Stimulated activated CD4-positive, alpha-beta T cell treated with anti-CD3 and anti-CD28 coated beads, Interleukin-15, amount 100 ng/mL, for 1 hour (primary cell): Measurements from ENCODE around the gene CEACAM7.
"Not testable (repeated sequence)": the region's sequence is repeated elsewhere in the genome, so short reads cannot be mapped to it uniquely, and the experiment has no call there.

Source experiments
- DNase-seq, 2 donors: peaks; one replicate each; pipeline ENCODE4 v3.0.0-alpha.2; 2020; ENCODE audit warnings: low read depth in 1 of 2, low spot score in 1 of 2

The CEACAM7 gene

DNA sequence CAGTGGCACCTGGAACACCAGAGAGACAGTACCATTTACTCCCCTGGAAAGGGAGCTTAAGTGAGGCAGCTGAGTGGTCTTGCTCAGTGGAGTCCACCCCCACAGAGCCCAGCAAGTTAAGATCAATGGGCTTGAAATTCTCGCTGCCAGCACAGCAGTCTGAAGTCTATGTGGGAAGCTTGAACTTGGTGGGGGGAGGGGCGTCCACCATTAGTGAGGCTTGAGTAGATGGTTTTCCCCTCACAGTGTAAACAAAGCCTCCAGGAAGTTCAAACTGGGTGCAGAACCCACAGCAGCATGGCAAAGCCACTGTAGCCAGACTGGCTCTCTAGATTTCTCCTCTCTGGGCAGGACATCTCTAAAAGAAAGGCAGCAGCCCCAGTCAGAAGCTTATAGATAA, 30.9 kb downstream of the CEACAM7 start:
- DNase-seq, result no peak

DNA sequence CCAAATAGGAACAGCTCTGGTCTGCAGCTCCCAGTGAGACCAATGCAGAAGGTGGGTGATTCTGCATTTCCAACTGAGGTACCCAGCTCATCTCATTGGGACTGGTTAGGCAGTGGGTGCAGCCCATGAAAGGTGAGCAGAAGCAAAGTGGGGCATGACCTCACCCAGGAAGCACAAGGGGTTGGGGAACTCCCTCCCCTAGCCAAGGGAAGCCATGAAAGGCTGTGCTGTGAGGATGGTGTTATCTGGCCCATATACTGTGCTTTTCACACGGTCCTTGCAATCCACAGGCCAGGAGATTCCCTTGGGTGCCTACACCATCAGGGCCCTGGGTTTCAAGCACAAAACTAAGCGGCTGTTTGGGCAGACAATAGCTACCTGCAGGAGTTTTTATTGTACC, 31.3 kb downstream of the CEACAM7 start:
- not testable (repeated sequence) for DNase-seq

DNA sequence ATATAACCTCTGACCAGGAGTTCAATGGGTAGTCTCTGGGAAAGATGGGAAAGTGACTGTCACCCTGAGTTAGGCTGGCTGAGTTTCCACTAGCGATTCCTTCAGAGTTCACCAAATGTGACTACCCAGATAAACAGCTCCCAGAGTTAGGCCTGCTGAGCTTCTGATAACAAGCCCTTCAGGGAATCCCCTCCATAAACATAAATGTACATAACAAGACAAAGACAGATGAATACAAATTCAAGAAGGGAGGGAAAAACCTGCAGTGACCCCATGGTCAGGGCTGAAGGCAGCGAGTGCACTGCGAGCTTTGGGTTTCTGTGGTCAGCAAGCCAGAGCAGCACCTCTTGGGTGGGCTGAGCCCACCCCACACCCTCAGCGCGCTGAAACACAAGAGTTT, 35.8 kb downstream of the CEACAM7 start:
- DNase-seq, result no peak

DNA sequence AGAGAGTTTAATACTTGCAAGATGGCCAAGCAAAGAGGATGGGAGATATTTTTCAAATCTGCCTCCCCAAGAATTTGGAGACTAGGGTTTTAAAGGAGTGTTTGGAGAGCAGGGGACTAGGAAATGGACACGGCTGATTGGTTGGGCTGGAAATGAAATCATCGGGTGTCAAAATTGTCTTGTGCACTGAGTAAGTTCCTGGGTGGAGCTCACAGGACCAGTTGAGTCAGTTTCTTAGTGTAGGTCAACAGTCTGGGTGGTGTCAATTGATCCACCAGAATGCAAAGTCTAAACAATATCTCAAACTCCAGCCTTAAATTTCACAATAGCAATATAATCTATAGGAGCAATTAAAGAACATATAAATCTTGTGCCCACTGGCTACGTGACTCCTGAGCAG, 38.2 kb downstream of the CEACAM7 start:
- no peak for DNase-seq

DNA sequence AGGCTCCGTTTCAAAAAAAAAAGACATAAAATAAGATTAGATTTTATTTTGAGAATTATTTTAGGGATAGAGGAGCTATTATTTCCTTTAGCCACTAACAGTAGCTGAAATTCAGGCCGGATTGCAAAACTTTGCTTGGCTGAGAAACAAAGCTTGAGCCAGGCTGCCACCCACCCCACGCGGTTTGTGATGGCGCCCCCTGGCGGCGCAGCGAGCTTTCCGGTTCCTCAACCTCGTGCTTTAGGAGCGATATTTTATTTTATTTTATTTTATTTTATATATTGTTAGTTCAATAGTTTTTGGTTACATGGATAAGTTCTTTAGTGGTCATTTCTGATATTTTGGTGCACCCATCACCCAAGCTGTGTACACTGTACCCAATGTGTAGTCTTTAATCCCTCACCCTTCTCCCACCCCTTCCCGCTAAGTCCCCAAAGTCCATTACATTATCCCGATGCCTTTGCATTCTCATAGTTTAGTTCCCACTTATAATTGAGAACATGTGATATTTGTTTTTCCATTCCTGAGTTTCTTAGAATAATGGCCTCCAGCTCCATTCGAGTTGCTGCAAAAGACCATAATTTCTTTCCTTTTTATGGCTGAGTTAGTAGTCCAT, 41.4 kb downstream of the CEACAM7 start:
- DNase-seq, result peak in 1 of 2 donors; percentile 30

DNA sequence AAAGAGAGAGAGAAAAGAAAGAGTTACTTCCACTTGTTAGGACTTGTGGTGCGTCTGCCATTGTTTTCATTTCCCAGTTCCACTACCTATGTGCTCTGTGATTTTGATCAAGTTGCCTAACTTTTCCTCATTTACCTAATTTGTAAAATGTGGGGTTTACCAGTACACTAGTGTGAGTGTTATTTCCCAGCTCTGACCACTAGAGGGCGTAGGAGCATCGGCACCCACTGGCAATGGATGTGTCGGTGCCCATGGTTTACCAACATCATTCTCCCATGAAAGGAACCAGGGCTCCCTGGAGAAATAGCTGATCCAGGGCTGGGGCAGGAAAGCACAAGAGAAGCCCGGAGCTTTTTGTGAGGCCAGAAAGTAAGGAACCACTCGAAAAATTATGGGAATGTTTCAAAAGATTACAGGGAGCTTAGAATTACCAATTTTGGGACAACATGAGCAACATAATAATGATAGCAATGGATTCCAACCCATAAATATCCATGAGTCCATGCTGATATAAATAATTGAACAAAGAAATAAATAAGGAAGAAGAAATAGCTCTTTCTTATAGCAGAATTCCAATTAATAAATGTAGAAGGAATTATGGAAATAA, 46.1 kb downstream of the CEACAM7 start:
- DNase-seq, result peak; percentile 29 to 41

DNA sequence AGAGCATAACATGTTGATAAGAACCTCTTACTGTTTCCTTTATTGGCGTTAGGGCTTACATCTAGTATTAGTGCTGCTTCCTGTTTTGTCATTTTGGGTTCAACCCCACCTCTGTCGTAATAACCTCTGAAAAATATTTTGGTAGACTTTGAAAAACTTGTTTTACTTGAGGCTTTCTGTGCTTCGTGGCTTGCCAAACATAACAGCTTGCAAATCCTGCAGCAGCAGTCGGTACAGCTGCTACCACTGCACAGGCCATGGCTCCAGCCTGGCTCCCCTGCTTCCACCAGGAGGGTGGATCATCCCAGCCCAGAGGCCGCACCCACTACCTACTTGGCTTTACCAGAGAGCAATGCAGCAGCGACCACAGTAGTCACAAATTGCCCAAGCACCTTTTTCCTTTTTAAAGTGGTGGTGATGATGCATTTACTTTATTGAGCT, 49.4 kb downstream of the CEACAM7 start:
- DNase-seq, result no peak

DNA sequence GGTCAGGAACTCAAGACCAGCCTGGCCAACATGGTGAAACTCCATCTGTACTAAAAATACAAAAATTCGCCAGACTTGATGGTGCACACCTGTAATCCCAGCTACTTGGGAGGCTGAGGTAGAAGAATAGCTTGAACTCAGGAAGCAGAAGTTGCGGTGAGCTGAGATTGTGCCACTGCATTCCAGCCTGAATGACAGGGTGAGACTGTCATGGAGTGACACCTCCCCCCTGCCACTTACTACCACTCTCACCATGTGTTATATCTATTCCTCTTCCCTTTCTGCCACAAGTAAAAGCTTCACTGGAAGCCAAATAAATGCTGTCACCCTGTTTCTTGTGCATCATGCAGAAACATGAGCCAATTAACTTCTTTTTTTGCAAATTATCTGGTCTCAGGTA, 50.6 kb downstream of the CEACAM7 start:
- DNase-seq, result no peak

DNA sequence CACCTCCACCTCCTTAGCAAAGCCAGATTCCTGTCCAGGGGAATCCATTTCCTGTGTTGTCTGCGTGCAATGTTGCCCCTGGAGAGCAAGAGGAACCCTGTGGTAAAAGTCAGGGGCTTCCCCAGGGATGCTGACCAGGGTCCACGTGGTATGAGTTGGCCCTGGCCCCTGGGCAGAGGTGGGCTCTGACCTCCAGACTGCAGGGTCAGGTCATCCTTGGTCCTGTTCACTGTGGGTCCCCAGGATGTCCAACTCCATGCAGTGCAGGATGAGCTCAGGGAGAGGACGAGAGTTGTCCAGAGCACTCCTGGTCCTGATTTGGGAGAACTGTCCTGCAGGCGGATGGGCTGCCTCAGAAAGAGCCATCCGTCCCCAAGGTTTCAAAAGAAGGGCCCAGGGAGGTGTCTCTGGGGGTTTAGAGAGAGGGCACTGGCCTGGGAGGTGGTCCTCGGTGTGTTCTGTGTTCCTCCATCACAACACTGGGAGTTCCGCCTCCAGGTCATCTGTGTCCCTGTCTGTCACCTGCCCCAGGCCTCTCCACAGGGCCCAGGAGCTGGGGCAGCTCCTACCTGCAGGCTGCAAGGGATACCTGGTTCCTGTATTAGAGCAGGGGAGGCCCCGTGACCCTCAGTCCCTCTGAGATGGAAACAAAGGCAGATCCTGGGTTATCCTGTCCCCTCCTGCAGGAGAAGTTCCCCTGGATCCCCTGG, 59.9 kb downstream of the CEACAM7 start:
- DNase-seq, result no peak

DNA sequence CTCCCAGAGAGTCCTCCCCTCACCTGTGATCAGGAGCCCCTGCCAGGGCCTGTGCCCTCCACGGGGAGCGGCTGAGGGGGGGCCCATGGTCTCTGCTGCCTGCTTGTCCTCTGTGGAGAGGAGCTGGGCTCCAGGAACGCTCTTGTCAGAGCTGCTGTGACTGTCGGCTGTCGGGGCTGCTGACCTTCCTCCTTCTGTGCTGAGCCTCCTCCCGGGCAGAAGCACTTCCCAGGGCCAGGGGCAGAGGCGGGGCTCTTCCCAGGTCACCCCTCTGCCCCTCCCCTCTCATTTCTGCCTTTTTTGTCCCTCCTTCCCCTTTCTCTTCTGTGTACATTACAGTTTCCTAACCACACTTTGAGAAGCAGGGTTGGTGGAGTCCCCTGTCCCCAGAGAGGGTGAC, 61.2 kb downstream of the CEACAM7 start, which contains the start of gene CEACAM4:
Gene CEACAM4 (minus strand): TSS at position 198 of the 400 bp plus-strand sequence. CDS start 111 bp downstream, at position 87.
- DNase-seq, result no peak

DNA sequence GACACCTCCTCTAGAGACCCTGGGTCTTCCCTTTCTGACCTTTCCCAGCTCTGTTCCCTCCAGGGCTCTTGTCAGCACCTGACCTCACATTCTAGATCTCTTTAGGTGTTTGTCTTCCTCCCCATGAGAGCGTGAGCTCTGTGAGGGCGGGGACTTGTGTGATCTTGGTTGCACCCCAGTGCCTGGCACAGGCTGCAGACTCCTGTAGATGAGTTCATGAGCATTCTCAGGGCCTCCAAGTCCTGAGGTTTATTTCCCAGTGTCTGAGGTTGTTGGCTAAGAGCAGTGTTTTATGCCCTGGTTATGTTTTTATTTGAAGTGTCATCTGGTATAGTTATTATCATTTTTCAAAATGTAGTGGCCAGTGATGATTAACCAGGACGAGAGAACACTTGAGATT, 61.8 kb downstream of the CEACAM7 start:
- no peak for DNase-seq

DNA sequence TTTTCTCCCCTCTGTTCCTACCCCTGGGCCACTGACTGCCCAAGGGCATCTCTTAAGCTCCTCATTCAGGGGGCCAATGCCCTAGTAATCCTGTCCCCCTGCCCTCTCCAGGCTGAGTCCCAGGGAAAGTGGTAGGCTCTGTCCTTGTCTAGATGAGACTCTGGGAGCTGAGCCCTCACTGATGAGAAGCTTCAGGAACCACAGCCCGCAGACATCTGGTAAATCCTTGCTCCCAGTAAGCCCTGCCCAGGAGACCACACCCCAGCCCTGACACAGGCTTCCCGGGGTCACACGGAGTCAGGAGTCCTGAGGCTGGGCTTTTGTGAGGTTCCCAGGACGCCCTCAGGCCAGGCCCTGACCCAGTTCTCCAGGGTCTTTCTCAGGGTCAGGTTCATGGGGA, 63.1 kb downstream of the CEACAM7 start:
- DNase-seq, result no peak

DNA sequence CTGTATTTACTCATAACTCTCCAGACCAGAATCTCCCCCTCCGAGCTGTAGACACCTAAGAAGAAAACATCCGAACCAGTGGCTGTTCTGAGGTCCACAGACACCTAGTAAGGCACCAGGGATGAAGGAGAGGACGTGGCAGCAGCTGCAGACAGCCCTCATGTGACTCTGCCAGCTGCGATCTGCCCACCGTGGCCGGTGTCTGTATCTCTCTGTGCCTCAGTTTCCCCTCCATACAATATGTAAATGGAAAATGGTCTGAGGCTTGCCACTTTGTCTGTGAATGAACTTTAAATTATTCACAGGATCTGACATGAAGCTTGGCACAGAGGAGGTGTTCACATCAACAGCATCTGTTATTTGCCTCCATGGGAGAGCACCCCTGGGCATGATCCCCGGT, 63.6 kb downstream of the CEACAM7 start:
- DNase-seq, result no peak

DNA sequence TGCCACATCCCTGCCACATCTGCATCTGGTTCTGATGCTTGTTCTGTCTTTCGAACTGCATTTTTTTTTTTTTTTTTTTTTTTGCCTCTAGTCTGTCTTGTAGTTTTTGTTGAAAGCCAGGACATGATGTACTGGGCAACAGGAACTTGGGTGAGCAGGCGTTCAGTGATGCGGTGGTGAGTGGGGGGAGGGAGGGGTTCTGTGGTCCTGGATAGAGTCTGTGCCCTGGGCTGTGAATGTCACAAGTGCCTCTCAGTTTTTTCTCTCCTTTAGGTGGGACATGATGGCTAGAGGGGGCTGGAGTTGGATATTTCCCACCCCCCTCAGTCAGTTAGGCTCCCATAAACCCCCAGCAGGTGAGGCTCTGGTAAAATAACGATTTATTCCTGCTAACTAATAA, 64.7 kb downstream of the CEACAM7 start:
- DNase-seq, result no peak
